Tongue (tissue), 2 donors: ENCODE measurements around the gene PRPF40B. TPM values are rescaled to one million over a fixed set of nuclear protein-coding genes. Genes with fewer than 3 reads are reported as not detected.

Experiments
- DNase-seq: peaks from one replicate; pipeline ENCODE4 v3.0.0-alpha.2; 2015
- total RNA-seq: library from RNA; depleted of rRNA; stranded (reverse); fragments of >200 nt; gene quantifications from one replicate; pipeline ENCODE4 v1.2.3, GENCODE V29; 2014

PRPF40B gene
- total RNA-seq, 1 donor from 2014 or later = 17.8 TPM

GRCh38 chr12:49635656-49636055 is 12.3 kb downstream of the PRPF40B start:
- DNase-seq = no peak

- DNase-seq = no peak
Measured at GRCh38 chr12:49636574-49636973, 13.2 kb downstream of the PRPF40B start.

GRCh38 chr12:49636979-49637755 is 13.8 kb downstream of the PRPF40B start:
- peak; percentile 80 for DNase-seq

- no peak for DNase-seq
Measured at GRCh38 chr12:49641748-49642369, 18.5 kb downstream of the PRPF40B start.

- DNase-seq = no peak
Measured at GRCh38 chr12:49642370-49642802, 19.0 kb downstream of the PRPF40B start.

- DNase-seq = no peak
Measured at GRCh38 chr12:49643135-49643534, 19.8 kb downstream of the PRPF40B start.

- no peak for DNase-seq
Measured at GRCh38 chr12:49643961-49644619, 20.7 kb downstream of the PRPF40B start.

GRCh38 chr12:49644620-49644994 is 21.2 kb downstream of the PRPF40B start:
- peak; percentile 91 for DNase-seq

- no peak for DNase-seq
Measured at GRCh38 chr12:49645146-49646039, 22.0 kb downstream of the PRPF40B start.

GRCh38 chr12:49646331-49646830 is 23.0 kb downstream of the PRPF40B start:
- DNase-seq = no peak

- no peak for DNase-seq
Measured at GRCh38 chr12:49646871-49647654, 23.7 kb downstream of the PRPF40B start.

- no peak for DNase-seq
Measured at GRCh38 chr12:49647827-49648711, 24.7 kb downstream of the PRPF40B start.

GRCh38 chr12:49648712-49649003 is 25.3 kb downstream of the PRPF40B start:
- no peak for DNase-seq

GRCh38 chr12:49649445-49649844 is 26.1 kb downstream of the PRPF40B start:
- no peak for DNase-seq

- DNase-seq = no peak
Measured at GRCh38 chr12:49649892-49650291, 26.5 kb downstream of the PRPF40B start.

GRCh38 chr12:49651855-49652254 is 28.5 kb downstream of the PRPF40B start:
- DNase-seq = no peak

- DNase-seq = no peak
Measured at GRCh38 chr12:49652921-49653520, 29.7 kb downstream of the PRPF40B start.

- DNase-seq = no peak
Measured at GRCh38 chr12:49654715-49655114, 31.4 kb downstream of the PRPF40B start.

- no peak for DNase-seq
Measured at GRCh38 chr12:49655595-49656236, 32.4 kb downstream of the PRPF40B start.
